ENCODE data around the gene NEURL1B. TPM values are rescaled to one million over a fixed set of nuclear protein-coding genes. Genes with fewer than 3 reads are reported as not detected.
A peak's percentile ranks its signal among the peaks of the same experiment; 100 is the strongest.
"Not testable (repeated sequence)": the region's sequence is repeated elsewhere in the genome, so short reads cannot be mapped to it uniquely, and the experiment has no call there.

The NEURL1B gene
- total and polyA plus RNA-seq, 2 experiments from 2014 or later = 0.65 to 5.8 TPM

GRCh38 chr5:172648013-172648381 is 6.9 kb downstream of the NEURL1B start:
- Histone ChIP-seq H2AFZ (no peak overlapping the region), H3K79me2 (no peaks in the 10 kb centered on the region), H3K27ac (peak overlapping the region; percentile 34), H3K4me1 (ENCODE audit: insufficient read depth) (peaks cover 13% of the 10 kb centered on the region), H4K20me1 (ENCODE audit: insufficient read depth, poor library complexity, severe bottlenecking) (no peaks in the 10 kb centered on the region), H3K36me3 (replicated peaks; ENCODE audit: insufficient read depth, low read depth) (no peaks in the 10 kb centered on the region), H3K4me2 (no peak overlapping the region), H3K9me2 (replicated peaks; ENCODE audit: insufficient read depth) (no peaks in the 10 kb centered on the region), H3K27me3 (no peaks in the 10 kb centered on the region), H3K4me3 (no peak overlapping the region), H3K9me3 (ENCODE audit: low read depth) (no peaks in the 10 kb centered on the region)
- no peak for TF ChIP-seq CTCF (IDR thresholded peaks at IDR 0.05; ENCODE audit: poor library complexity)
- no peak for TF ChIP-seq EZH2 (IDR thresholded peaks at IDR 0.05; ENCODE audit: borderline replicate concordance)
- TF ChIP-seq EZH2phosphoT487 (IDR thresholded peaks at IDR 0.05; ENCODE audit: low read depth, severe bottlenecking, unreplicated experiment) = no peak
- DNase-seq (ENCODE audit: low spot score) = peak; percentile 47
- WGBS (ENCODE audit: low lambda C conversion rate, missing lambda C conversion rate) = 66% methylated on average over 7 of the region's 7 CpGs

GRCh38 chr5:172648755-172649154 is 7.7 kb downstream of the NEURL1B start:
- Histone ChIP-seq H3K9me2 (replicated peaks; ENCODE audit: insufficient read depth) (no peaks in the 10 kb centered on the region), H3K27ac (no peak overlapping the region), H4K20me1 (ENCODE audit: insufficient read depth, poor library complexity, severe bottlenecking) (no peaks in the 10 kb centered on the region), H3K4me3 (no peak overlapping the region), H3K36me3 (replicated peaks; ENCODE audit: insufficient read depth, low read depth) (no peaks in the 10 kb centered on the region), H3K27me3 (no peaks in the 10 kb centered on the region), H3K9me3 (ENCODE audit: low read depth) (no peaks in the 10 kb centered on the region), H3K79me2 (no peaks in the 10 kb centered on the region), H3K4me1 (ENCODE audit: insufficient read depth) (peaks cover 13% of the 10 kb centered on the region), H2AFZ (no peak overlapping the region), H3K4me2 (no peak overlapping the region)
- TF ChIP-seq EZH2phosphoT487 (IDR thresholded peaks at IDR 0.05; ENCODE audit: low read depth, severe bottlenecking, unreplicated experiment) (no peak), CTCF (IDR thresholded peaks at IDR 0.05; ENCODE audit: poor library complexity) (no peak), EZH2 (IDR thresholded peaks at IDR 0.05; ENCODE audit: borderline replicate concordance) (no peak)
- no peak for DNase-seq (ENCODE audit: low spot score)
- 91% methylated on average over 3 of the region's 3 CpGs for WGBS (ENCODE audit: low lambda C conversion rate, missing lambda C conversion rate)

- not testable (repeated sequence) for H2AFZ ChIP-seq; H3K79me2 ChIP-seq; H3K27me3 ChIP-seq; H3K4me2 ChIP-seq; H3K27ac ChIP-seq; H3K9me3 ChIP-seq (ENCODE audit: low read depth); H3K36me3 ChIP-seq (replicated peaks; ENCODE audit: insufficient read depth, low read depth); H4K20me1 ChIP-seq (ENCODE audit: insufficient read depth, poor library complexity, severe bottlenecking); H3K9me2 ChIP-seq (replicated peaks; ENCODE audit: insufficient read depth); DNase-seq (ENCODE audit: low spot score); H3K4me3 ChIP-seq
- peaks cover 20% of the 10 kb centered on the region for H3K4me1 ChIP-seq (ENCODE audit: insufficient read depth)
- 98% methylated on average over 13 of the region's 13 CpGs for WGBS (ENCODE audit: low lambda C conversion rate, missing lambda C conversion rate)
Observed at GRCh38 chr5:172656496-172656895, 15.4 kb downstream of the NEURL1B start.

GRCh38 chr5:172657524-172658233 is 16.6 kb downstream of the NEURL1B start:
- WGBS (ENCODE audit: low lambda C conversion rate, missing lambda C conversion rate) = 89% methylated on average over 17 of the region's 17 CpGs
- not testable (repeated sequence) for H3K79me2 ChIP-seq; H3K4me2 ChIP-seq; H3K36me3 ChIP-seq (replicated peaks; ENCODE audit: insufficient read depth, low read depth); H2AFZ ChIP-seq; H3K27ac ChIP-seq; H4K20me1 ChIP-seq (ENCODE audit: insufficient read depth, poor library complexity, severe bottlenecking); H3K9me3 ChIP-seq (ENCODE audit: low read depth); H3K4me3 ChIP-seq; DNase-seq (ENCODE audit: low spot score); H3K9me2 ChIP-seq (replicated peaks; ENCODE audit: insufficient read depth); H3K27me3 ChIP-seq
- peaks cover 20% of the 10 kb centered on the region for H3K4me1 ChIP-seq (ENCODE audit: insufficient read depth)

Data from hepatocyte (in vitro differentiated cells).